Body of pancreas (tissue), 4 donors: ENCODE measurements around the gene ISOC2.

Experiments
- CTCF ChIP-seq, 7 experiments: fragments of 450-650 bp in 4 of 7; fragments of 200-600 bp in 3 of 7; sonication (generic) in 3 of 7; IDR thresholded peaks; one replicate each; pipeline ENCODE4 v1.5.1; 2016 to 2019; ENCODE audit warnings: antibody characterized with exemption in 7 of 7
- POLR2A ChIP-seq, 3 donors: fragments of 450-650 bp; IDR thresholded peaks; one replicate each; pipeline ENCODE4 v1.6.1; 2016; ENCODE audit warnings: antibody characterized with exemption in 3 of 3, mild to moderate bottlenecking in 2 of 3

- no peak for TF ChIP-seq CTCF (IDR thresholded peaks at IDR 0.05)
- TF ChIP-seq POLR2A (IDR thresholded peaks at IDR 0.05): no peak
Observed at GRCh38 chr19:55441692-55442321, 19.6 kb downstream of the ISOC2 start.
